Osteoblast (primary cell): ENCODE measurements around the gene ONECUT1. TPM values are rescaled to one million over a fixed set of nuclear protein-coding genes. Genes with fewer than 3 reads are reported as not detected.

Source experiments
- DNase-seq: peaks from one replicate; pipeline ENCODE4 v3.0.0; 2011; ENCODE audit warnings: low spot score, mixed read lengths; ENCODE audit not compliant: insufficient read length; ENCODE audit errors: missing footprints
- H2AFZ ChIP-seq: 2 replicates; pipeline ENCODE4 v1.6.0; 2011; ENCODE audit warnings: mild to moderate bottlenecking, low read length
- H3K27ac ChIP-seq: 2 replicates; pipeline ENCODE4 v1.5.1; 2011; ENCODE audit warnings: mild to moderate bottlenecking, low read depth, low read length, moderate library complexity
- H3K27me3 ChIP-seq: 2 replicates; pipeline ENCODE4 v1.6.0; 2012; ENCODE audit warnings: mild to moderate bottlenecking, control low read depth, inconsistent platforms, low read length, moderate library complexity; ENCODE audit not compliant: insufficient read depth
- H3K36me3 ChIP-seq: 2 replicates; pipeline ENCODE4 v1.5.1; 2011; ENCODE audit warnings: mild to moderate bottlenecking, low read length, control low read depth, moderate library complexity; ENCODE audit not compliant: insufficient read depth
- H3K4me1 ChIP-seq: 2 replicates; pipeline ENCODE4 v1.5.1; 2011; ENCODE audit warnings: mild to moderate bottlenecking, low read length, control low read depth, moderate library complexity; ENCODE audit not compliant: insufficient read depth
- H3K4me2 ChIP-seq: 2 replicates; pipeline ENCODE4 v1.6.0; 2011; ENCODE audit warnings: mild to moderate bottlenecking, low read length; ENCODE audit not compliant: insufficient read depth
- H3K4me3 ChIP-seq: fragments of 200-600 bp; sonication (generic); 3 replicates; pipeline ENCODE4 v1.5.1; 2012; ENCODE audit warnings: mild to moderate bottlenecking, low read length, inconsistent platforms; ENCODE audit not compliant: insufficient read depth
- H3K79me2 ChIP-seq: 2 replicates; pipeline ENCODE4 v1.6.0; 2012; ENCODE audit warnings: mild to moderate bottlenecking, low read length, control low read depth, inconsistent platforms; ENCODE audit not compliant: insufficient read depth
- H3K9me3 ChIP-seq: 2 replicates; pipeline ENCODE4 v1.5.1; 2011; ENCODE audit warnings: low read depth, low read length, control low read depth
- H4K20me1 ChIP-seq: 2 replicates; pipeline ENCODE4 v1.6.0; 2012; ENCODE audit warnings: mild to moderate bottlenecking, low read length, control low read depth; ENCODE audit not compliant: insufficient read depth
- CTCF ChIP-seq: IDR thresholded peaks from 2 replicates; pipeline ENCODE4 v1.5.1; 2011; ENCODE audit warnings: mild to moderate bottlenecking, low read depth, low read length, moderate library complexity; ENCODE audit errors: extremely low read depth
- total RNA-seq: library from RNA; depleted of rRNA; stranded (reverse); fragments of >200 nt; gene quantifications from 2 replicates; pipeline ENCODE4 v1.2.3, GENCODE V29; 2012

The ONECUT1 gene
- total RNA-seq, 1 donor, result not detected

GRCh38 chr15:52785672-52786406 is 4.3 kb downstream of the ONECUT1 start:
- peak; percentile 62 for DNase-seq
- Histone ChIP-seq H3K36me3 (no peaks in the 10 kb centered on the region), H3K79me2 (no peaks in the 10 kb centered on the region), H3K9me3 (no peaks in the 10 kb centered on the region), H3K4me1 (no peaks in the 10 kb centered on the region), H3K27ac (no peak overlapping the region), H3K4me3 (no peak overlapping the region), H3K27me3 (peaks cover 86% of the 10 kb centered on the region), H4K20me1 (no peaks in the 10 kb centered on the region), H3K4me2 (no peak overlapping the region), H2AFZ (no peak overlapping the region)
- no peak for TF ChIP-seq CTCF

- Histone ChIP-seq H3K9me3 (no peaks in the 10 kb centered on the region), H3K36me3 (no peaks in the 10 kb centered on the region), H3K4me2 (no peak overlapping the region), H3K27me3 (peaks cover 85% of the 10 kb centered on the region), H3K4me3 (no peak overlapping the region), H3K4me1 (no peaks in the 10 kb centered on the region), H3K79me2 (no peaks in the 10 kb centered on the region), H4K20me1 (no peaks in the 10 kb centered on the region), H3K27ac (no peak overlapping the region), H2AFZ (no peak overlapping the region)
- peak; percentile 79 for DNase-seq
- no peak for TF ChIP-seq CTCF
Observed at GRCh38 chr15:52784799-52785671, 5.1 kb downstream of the ONECUT1 start.

- Histone ChIP-seq H3K79me2 (no peaks in the 10 kb centered on the region), H4K20me1 (no peaks in the 10 kb centered on the region), H3K4me3 (no peak overlapping the region), H3K4me1 (no peaks in the 10 kb centered on the region), H2AFZ (no peak overlapping the region), H3K9me3 (no peaks in the 10 kb centered on the region), H3K4me2 (no peak overlapping the region), H3K27ac (no peak overlapping the region), H3K27me3 (peaks cover 78% of the 10 kb centered on the region), H3K36me3 (no peaks in the 10 kb centered on the region)
- peak; percentile 21 for TF ChIP-seq CTCF
- DNase-seq, result peak; percentile 73
Observed at GRCh38 chr15:52783929-52784798, 6.0 kb downstream of the ONECUT1 start.
